HUDEP-2 (cell line): ENCODE results near the gene IQGAP2.
A peak's percentile ranks its signal among the peaks of the same experiment; 100 is the strongest.

Source experiments
- DNase-seq, 76 experiments: peaks; one replicate each; lab custom pipeline; 2025; ENCODE audit not compliant: unreplicated experiment in 76 of 76; lab: John Stamatoyannopoulos, UW

The IQGAP2 gene

DNA sequence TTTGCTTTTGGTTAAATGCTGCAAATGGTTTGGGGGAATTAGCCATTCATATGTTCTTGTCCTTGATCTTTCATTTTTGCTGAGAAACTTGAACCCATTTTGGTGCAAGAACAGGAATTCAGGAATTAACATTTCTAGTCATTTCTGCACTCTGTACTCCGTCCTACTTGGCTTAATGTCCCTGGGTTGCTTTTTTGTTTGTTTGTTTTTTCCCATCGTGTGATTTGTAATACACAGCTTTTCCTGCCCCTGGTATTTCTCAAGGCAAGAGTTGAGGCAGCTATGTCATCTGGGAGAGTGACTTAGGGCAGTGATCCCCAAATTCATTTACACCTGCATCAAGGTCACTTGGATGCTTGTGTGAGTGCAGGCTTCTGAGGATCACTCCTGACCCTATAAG is 71.3 kb downstream of the IQGAP2 start:
- DNase-seq, result no peak

GRCh38 chr5:76475385-76475784 is 72.3 kb downstream of the IQGAP2 start:
- DNase-seq, result no peak

GRCh38 chr5:76475936-76476335 is 72.9 kb downstream of the IQGAP2 start:
- DNase-seq, result no peak

GRCh38 chr5:76476474-76477038 is 73.5 kb downstream of the IQGAP2 start:
- DNase-seq, result no peak

DNA sequence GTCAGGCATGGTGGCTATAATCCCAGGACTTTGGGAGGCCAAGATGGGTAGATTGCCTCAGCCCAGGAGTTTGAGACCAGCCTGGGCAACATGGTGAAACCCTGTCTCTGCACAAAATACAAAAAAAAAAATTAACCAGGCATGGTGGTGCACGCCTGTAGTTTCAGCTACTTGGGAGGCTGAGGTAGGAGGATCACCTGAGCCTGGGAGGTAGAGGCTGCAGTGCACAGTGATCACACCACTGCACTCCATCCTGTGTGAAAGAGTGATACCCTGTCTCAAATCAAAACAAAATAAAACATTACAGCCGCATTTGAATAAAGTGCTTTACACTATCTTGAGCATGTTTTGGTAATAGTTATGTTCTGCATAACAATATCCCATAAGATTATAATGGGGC is 74.0 kb downstream of the IQGAP2 start:
- no peak for DNase-seq

DNA sequence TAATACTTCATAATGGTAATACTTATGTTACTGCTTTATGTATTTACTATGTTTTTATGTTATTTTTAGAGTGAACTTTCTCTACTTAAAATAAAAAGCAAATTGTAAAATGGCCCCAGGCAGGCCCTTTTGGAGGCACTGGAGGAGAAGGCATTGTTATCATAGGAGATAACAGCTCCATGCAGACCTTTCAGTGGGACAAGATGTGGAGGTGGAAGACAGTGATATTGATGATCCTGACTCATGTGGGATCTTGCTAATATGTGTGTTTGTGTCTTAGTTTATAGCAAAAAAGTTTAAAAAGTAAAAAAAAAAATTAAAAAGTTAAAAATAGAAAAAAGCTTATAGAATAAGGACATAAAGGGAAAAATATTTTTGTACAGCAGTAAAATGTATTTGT is 74.5 kb downstream of the IQGAP2 start:
- peak in 9 of 76 experiments; percentile 2 to 31 (median 13) for DNase-seq

- DNase-seq, result no peak
Measured at GRCh38 chr5:76479281-76479680, 76.2 kb downstream of the IQGAP2 start.

- peak in 37 of 76 experiments; percentile 3 to 61 (median 24) for DNase-seq
Measured at GRCh38 chr5:76479973-76480667, 77.0 kb downstream of the IQGAP2 start.

- no peak for DNase-seq
Measured at GRCh38 chr5:76482984-76483383, 79.9 kb downstream of the IQGAP2 start.

- no peak for DNase-seq
Measured at GRCh38 chr5:76483433-76483832, 80.3 kb downstream of the IQGAP2 start.

- DNase-seq, result no peak
Measured at GRCh38 chr5:76483881-76484280, 80.8 kb downstream of the IQGAP2 start.

- no peak for DNase-seq
Measured at GRCh38 chr5:76485511-76485910, 82.4 kb downstream of the IQGAP2 start.

- no peak for DNase-seq
Measured at GRCh38 chr5:76487386-76487785, 84.3 kb downstream of the IQGAP2 start.

DNA sequence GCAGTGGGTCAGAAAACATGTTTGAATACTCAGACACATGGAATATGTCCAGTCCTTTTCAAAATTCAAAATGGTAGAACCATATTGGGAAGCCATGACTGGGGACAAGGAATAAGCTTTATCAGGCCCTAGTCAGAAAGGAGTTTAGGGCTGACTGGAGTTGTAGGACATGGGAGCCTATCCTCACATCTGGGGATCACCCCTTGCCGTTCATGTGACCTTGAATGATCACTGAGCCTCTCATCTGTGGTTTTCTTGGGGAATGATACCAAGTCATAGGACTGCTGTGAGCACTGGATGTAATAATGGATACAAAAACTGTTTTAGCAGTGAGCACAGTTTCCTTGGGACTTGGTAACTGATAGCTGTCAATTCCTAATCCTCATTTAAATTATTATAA is 84.7 kb downstream of the IQGAP2 start:
- DNase-seq, result no peak

DNA sequence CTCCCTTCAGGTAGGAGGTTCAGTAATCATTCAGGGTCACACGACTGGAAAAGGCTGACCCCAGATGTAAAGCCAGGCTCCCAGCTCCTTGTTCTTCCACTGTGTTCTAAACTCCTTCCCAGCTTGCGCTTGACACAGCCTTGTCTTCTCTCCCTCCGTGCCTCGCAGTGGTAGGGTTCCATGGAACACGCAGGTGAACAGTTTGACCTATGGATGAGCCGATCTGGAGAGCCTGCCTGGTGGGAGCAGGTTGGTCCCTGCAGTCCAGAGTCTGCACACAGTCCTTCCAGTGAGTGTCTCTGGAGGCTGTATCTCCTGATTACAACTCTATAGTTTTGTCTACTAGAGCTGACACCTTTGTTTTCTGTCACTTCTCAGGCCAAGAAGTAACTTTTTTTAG is 85.9 kb downstream of the IQGAP2 start:
- DNase-seq, result no peak

- no peak for DNase-seq
Measured at GRCh38 chr5:76489877-76490688, 87.0 kb downstream of the IQGAP2 start.

DNA sequence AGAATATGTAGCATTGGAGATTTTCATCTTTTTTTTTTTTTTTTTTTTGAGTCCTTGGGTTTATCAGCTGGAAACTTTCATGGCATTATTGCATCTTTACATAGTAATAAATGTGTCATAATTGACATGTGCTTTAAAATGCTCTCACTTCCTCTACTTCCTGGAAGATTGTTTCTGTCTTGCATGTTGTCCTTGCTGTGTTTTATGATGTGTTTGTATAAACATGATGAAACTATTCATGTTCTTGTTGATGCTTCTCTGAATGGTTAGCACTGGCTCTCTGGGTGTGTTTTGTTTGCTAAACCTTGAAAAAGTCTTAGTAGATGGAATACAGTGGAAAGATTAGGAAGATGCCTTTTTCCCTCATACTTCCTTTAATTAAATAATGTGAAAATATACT is 87.9 kb downstream of the IQGAP2 start:
- DNase-seq, result no peak

DNA sequence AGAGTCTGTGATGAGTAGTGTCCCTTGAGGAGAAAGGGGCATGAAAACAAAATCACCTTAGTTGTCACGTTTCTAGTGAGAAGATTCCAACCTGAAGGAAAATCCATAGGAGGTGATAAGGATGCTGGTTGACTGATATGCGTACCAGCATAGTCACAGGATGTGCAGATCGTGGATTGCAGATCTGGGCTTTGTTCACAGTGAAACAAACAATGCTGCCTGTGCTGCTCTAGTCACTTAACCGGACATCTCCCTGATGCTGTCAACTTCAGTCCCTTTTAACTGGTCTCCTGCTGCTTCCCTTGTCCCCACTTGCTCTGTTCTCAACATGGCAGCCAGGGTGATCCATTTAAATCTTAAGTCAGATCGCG is 89.7 kb downstream of the IQGAP2 start:
- no peak for DNase-seq

GRCh38 chr5:76493190-76493837 is 90.2 kb downstream of the IQGAP2 start:
- DNase-seq, result no peak

- no peak for DNase-seq
Measured at GRCh38 chr5:76494201-76494600, 91.1 kb downstream of the IQGAP2 start.

GRCh38 chr5:76495870-76496269 is 92.8 kb downstream of the IQGAP2 start:
- DNase-seq, result no peak
